HG03442 (cell line): Measurements from ENCODE around the gene CAMK2B.
"Not testable (repeated sequence)": the region's sequence is repeated elsewhere in the genome, so short reads cannot be mapped to it uniquely, and the experiment has no call there.

Experiments
- ATAC-seq: cut with Tn5 transposase; IDR thresholded peaks from one replicate; pipeline ENCODE4 v1.9.1; 2021; ENCODE audit warnings: mild to moderate bottlenecking, moderate library complexity; ENCODE audit not compliant: unreplicated experiment

The CAMK2B gene

GRCh38 chr7:44218418-44219201, 106.8 kb downstream of the CAMK2B start:
- ATAC-seq, result no peak

GRCh38 chr7:44217852-44218402, 107.5 kb downstream of the CAMK2B start:
- ATAC-seq, result no peak

- no peak for ATAC-seq
Measured at GRCh38 chr7:44217223-44217714, 108.1 kb downstream of the CAMK2B start.

GRCh38 chr7:44216521-44217222, 108.7 kb downstream of the CAMK2B start:
- no peak for ATAC-seq

- no peak for ATAC-seq
Measured at GRCh38 chr7:44216019-44216418, 109.4 kb downstream of the CAMK2B start.

- no peak for ATAC-seq
Measured at GRCh38 chr7:44215531-44215930, 109.9 kb downstream of the CAMK2B start.

GRCh38 chr7:44213877-44214388, 111.5 kb downstream of the CAMK2B start:
- no peak for ATAC-seq

GRCh38 chr7:44213206-44213876, 112.1 kb downstream of the CAMK2B start:
- no peak for ATAC-seq

- ATAC-seq, result no peak
Measured at GRCh38 chr7:44212581-44213184, 112.7 kb downstream of the CAMK2B start.

- ATAC-seq, result no peak
Measured at GRCh38 chr7:44212018-44212417, 113.4 kb downstream of the CAMK2B start.

- ATAC-seq, result no peak
Measured at GRCh38 chr7:44211126-44211675, 114.2 kb downstream of the CAMK2B start.

- ATAC-seq, result no peak
Measured at GRCh38 chr7:44210107-44210506, 115.3 kb downstream of the CAMK2B start.

GRCh38 chr7:44208085-44208484, 117.3 kb downstream of the CAMK2B start:
- ATAC-seq, result no peak

- ATAC-seq, result no peak
Measured at GRCh38 chr7:44206008-44206407, 119.4 kb downstream of the CAMK2B start.

- ATAC-seq, result no peak
Measured at GRCh38 chr7:44201813-44202212, 123.6 kb downstream of the CAMK2B start.

- peak; percentile 98 for ATAC-seq
Measured at GRCh38 chr7:44200699-44201461, 124.5 kb downstream of the CAMK2B start, which contains the start of gene YKT6. YKT6 (plus strand) TSS chr7:44200978; CDS start chr7:44201136, 158 bp downstream.

GRCh38 chr7:44200163-44200562, 125.2 kb downstream of the CAMK2B start:
- not testable (repeated sequence) for ATAC-seq

GRCh38 chr7:44197474-44197873, 127.9 kb downstream of the CAMK2B start:
- ATAC-seq, result no peak

GRCh38 chr7:44196450-44196872, 128.9 kb downstream of the CAMK2B start:
- peak; percentile 31 for ATAC-seq
